M059J (cell line): ENCODE results near the gene KREMEN1. TPM values are rescaled to one million over a fixed set of nuclear protein-coding genes. Genes with fewer than 3 reads are reported as not detected.

Experiments
- DNase-seq: peaks from one replicate; pipeline ENCODE4 v3.0.0-alpha.2; 2012; ENCODE audit warnings: low read depth
- total RNA-seq: library from RNA; depleted of rRNA; stranded (reverse); fragments of >200 nt; shearing (Covaris generic); gene quantifications from 2 replicates; pipeline ENCODE4 v1.2.3, GENCODE V29; 2014

KREMEN1 gene
- total RNA-seq, 1 experiment from 2014 or later = 3.7 TPM

DNA sequence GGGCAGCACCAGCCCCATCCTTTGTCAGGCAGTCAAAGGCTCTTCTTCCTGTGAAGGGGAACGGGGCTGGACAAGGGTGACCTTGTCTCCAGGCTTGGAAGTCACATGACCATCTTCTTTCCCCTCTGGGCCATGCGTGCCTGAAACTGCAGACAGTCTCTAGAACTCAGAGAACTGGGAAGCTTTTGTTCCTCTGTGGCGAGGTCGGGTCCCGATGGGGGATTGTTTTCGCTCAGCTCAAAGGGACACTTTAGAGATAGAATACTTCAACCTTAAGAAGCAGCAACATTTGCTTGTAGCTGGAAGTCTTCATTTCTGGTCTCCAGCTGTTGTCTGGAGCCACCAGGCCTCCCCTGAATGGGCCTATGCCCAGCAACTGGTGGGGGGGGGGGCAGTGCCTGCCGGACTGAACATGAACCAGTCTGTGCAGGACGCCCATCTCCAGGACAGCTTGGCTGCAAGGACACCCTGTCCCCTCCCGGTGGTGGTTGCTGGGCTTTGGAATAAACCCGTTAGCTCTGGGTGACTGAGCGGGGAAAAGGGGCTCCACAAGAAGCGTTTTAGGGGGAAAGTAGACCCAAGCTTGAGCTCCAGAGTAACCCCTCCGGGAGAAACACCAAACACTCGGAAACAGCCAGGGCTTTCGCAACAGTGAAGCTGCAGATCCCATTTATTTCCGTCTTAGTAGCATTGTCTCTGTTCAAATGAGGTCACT, 77.2 kb downstream of the KREMEN1 start:
- no peak for DNase-seq

DNA sequence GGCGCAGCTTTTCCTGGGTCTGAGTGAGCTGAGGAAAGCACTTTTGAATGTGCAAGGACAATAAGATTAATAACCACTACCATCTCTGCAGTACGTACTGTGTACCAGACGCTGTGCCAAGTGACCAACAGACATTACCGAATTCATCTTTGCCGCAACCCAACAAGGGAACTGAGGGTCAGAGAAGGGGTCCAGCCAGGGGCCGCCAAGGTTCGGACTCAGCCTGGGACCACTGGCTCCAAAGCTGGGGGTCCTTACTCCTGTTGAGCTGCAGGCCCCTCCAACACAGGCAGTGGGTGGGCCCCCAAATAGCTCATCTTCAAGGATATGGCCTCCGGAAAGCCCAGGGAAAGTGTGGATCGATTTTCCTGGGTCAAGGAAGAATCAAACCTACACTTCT, 77.9 kb downstream of the KREMEN1 start:
- DNase-seq = no peak

DNA sequence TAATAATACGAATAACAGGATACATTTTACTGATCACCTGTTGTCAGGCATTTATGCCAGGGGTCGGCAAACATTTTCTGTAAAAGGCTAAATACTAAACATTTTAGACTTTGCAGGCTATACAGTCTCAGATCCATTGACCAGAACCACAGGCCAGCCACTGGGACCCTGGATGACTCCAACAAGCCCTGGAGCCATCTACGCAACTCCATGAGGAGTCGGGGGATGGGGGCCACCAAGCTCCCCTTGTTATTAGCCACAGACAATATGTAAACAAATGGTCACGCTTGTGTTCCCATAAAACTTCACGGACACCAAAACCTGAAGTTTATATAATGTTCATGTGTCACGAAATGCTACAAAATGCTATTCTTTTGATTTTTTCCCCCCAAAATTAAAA, 78.5 kb downstream of the KREMEN1 start:
- no peak for DNase-seq

DNA sequence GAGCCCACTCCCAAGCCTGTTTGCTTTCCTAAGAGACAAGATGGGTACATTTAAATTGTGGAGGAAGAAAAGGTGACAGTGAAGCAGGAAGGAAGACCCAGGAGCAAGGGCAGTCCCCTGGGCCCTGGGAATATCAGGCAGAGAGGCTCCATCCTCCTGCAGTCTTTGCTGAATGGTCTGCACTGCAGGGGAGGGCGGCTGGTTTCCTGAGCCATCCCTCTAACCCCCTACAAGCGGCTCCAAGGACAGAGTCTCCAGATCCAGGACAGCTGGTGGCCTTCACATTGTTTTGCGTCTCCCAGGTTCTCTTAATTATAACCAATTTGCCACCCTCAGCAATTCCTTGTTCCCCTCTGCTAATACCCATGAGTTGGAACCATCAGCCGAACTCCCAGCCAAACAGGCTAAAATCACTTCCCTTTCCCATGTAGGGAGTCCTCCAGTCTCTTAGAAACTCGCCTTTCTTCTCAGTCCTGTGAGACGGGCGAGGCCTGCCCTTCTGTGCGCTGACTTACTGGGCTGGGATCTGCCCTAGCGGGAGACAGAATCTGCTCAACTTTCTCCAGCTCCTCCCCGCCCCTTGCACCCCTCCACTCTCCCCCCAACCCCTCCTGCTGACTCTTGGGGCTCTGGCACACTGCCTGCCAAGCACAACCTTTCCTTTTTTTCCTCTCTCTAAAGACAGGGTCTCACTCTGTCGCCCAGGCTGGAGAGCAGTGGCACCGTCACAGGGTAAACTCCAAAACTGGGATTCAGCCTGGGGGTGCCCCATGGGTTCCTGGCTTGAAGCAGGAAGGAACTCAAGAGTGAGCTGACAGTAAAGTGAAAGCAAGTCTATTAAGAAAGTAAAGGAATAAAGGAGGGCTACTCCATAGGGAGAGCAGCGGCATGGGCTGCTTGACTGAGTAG, 79.5 kb downstream of the KREMEN1 start:
- no peak for DNase-seq

DNA sequence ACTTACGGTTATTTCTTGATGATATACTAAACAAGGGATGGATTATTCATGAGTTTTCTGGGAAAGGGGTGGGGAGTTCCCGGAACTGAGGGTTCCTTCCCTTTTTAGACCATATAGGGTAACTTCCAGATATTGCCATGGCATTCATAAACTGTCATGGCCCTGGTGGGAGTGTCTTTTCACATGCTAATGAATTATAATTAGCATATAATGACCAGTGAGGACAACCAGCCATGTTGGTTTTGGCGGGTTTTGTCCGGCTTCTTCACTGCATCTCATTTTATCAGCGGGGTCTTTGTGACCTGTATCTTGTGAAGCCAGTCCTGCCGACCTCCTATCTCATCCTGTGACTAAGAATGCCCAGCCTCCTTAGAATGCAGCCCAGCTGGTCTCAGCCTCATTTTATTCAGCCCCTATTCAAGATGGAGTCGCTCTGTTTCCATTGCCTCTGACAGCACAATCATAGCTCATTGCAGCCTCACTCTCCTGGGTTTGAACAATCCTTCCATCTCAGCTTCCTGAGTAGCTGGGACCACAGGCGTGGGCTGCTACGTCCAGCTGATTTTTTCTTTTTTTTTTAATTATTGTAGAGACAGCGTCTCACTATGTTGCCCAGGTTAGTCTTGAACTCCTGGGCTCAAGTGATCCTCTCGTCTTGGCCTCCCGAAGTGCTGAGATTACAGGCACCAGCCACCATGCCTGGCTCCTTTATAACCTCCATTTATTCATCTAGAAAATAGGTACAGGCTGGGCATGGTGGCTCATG, 80.3 kb downstream of the KREMEN1 start:
- DNase-seq = no peak

DNA sequence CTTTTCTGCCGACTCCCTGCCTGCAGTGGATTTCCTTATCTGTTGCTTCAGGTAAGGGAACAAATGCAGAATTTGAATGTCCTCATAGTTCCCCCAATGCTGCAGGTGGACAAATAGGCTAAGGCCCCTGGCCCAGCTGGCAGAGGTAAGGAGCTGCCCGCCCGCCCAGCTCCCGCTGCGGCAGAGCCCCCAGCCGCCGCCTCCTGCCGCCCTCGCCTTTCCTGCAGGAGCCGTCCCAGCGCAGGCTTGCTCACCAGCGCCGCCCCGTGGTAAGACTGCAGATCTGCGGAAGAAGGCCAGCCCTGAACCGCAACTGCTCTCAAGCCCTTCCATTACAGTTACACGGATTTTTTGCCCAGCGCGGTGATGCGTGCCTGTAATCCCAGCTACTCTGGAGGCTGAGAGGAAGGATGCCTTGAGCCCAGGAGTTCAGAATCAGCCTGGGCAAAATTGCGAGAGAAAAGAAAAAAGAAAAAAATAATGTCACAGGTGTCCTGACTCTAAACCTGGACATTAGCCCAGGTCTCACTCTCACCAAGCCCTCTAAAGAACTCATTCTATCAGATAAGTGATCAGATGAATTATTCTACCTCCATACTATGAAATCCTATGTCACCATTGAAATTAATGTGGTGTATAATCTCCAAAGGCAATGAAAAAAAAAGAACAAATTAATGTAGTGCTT, 81.7 kb downstream of the KREMEN1 start:
- DNase-seq = peak; percentile 43

DNA sequence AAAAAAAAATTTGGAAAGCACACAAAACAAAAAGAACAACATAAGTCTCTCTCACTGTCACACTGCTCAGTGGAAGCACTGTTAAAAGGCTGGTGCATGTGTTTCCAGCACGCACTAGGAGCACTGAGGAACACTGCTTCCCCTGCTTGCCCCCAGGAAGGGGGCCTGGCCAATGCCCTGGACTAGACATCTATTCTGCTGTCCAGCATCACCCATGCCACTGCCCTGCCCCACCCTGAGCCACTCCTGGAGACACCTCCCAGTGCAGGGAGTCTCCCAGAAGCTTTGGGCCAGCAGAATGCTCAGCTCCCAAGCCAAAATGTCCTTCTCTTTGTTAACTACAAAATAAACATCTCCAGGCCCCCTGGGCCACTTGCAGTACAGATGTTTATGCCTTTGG, 83.1 kb downstream of the KREMEN1 start:
- no peak for DNase-seq

DNA sequence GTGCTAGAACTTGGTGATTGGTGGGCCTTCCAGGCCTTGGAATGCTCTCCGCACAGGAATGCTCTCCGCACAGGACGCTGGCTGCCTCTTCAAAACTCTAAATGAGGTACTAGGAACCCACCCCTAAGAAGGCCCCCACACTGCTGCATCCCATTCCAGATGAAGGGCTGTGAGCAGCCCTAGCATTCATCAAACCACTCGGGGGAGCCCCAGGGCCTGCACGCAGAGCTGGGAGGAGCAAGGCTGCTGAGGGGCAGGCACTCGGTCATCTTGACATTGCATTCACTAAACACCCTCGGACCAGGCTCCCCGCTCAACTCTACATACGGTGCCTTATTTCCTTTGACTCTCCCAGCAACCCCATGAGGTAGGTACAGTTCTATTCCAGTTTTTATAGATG, 83.7 kb downstream of the KREMEN1 start:
- DNase-seq = no peak

DNA sequence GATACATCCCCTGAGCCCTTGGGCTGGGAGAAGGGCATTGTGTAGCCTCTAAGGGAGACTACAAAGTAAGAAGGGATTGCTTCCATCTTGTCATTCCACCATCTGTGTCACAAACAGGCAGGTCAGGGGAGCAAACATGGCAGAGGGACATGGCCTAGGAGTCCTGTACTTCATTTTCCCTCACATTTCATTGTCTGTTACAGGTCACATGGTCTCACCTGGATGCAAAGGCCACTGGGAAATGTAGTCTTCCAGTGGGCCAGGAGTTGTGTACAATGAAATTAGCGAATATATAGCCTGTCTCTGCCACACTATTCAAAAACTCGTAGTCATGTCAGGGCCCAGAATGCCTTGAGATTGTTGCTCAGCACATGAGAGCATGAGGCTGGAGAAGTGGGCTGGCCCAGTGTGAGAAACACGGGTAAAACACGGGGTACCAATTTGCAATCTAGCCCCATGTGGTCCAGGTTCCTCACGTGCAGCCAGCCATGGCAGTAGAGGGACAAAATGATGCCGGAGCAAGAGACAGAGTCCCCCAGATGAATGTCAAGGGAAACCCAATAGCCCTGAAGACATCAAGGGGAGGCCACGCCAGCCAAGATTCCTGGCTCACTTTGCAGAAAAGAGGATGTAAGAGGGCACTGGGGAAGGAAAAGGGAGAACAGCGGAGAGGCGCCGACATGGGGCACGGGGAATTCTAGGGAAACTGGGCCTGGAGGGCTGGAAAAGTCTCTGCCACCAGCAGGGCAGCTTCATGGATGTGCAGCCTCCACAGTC, 85.1 kb downstream of the KREMEN1 start:
- DNase-seq = peak; percentile 7

DNA sequence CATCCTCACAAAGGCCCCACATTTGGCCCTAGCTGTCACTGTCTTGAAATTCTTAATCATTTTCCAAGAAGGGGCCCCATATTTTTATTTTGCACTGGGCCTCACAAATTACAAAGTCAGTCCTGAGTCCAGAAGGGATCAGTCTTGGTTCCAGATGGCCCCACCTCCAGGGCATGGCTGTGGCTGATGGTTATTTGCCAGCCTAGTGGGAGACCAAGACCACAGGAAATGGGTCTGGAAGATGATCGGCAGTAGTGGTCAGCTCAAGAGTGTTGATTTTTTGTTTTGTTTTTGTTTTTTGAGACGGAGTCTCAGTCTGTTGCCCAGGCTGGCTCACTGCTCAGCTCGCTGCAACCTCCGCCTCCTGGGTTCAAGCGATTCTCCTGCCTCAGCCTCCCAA, 85.7 kb downstream of the KREMEN1 start:
- DNase-seq = peak; percentile 34

DNA sequence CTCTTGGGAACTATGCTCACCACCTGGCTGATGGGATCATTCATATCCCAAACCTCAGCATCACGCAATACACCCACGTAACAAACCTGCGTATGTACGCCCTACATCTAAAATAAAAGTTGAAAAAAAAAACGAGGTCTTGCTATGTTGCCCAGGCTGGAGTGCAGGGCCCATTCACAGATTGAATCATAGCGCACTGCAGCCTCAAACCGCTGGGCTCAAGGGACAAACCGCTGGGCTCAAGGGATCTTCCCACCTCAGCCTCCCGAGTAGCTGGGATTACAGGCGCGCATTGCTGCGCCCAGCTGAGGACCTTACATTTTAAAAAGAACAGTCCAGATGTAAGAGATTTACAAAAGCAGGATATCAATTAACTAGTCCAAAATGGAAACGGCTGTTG, 91.0 kb downstream of the KREMEN1 start:
- no peak for DNase-seq

DNA sequence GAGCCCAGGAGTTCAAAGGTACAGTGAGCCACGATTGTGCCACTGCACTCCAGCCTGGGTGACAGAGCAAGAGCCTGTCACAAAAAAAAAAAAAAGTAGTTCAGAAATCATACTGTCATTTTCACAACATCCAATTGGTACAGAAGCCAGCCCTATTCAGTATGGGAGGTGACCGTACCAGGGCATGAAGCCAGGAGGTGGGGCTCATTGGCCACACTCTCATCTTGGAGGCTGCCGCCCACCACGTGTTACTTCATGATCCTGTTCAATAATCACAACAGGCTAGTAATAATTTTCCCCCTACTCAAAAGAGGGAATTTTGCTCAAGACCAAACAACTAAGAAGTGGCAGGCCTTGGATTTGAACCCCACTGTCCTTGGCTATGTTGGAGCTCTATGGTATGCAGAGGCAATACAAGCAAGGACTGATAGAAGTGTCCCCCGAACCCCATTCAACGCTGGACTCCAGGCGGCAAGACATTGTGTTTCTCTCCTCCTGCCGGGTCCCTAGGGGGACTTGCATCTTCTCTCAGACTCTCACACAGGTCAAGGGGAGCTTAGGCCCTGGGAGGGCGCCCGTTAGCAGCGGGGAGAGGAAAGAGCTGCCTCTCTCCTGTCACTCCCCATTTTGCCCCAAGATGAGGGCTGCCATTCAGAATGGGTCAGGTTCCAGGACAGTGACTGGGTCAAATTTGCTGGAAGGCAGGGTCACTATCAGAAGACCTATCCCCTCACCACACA, 92.7 kb downstream of the KREMEN1 start:
- DNase-seq = no peak

DNA sequence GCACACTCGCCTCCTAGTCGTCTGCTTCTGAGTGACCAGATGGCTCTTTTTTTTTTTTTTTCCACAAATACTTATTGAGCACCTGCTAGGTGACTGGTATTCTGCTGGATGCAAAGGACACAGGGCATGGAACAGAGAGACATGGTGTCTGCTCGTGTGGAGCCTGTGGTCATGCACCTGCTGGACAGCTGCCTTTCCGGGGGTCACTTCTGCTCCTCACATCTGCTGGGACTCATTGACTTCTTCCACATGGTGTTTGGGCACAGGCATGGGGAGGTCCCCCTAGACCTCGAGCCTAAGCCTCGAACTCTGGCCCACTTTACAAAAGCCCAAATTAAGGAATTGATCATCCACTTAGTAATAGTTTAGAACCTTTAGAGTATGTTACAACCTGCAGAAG, 93.3 kb downstream of the KREMEN1 start:
- no peak for DNase-seq

DNA sequence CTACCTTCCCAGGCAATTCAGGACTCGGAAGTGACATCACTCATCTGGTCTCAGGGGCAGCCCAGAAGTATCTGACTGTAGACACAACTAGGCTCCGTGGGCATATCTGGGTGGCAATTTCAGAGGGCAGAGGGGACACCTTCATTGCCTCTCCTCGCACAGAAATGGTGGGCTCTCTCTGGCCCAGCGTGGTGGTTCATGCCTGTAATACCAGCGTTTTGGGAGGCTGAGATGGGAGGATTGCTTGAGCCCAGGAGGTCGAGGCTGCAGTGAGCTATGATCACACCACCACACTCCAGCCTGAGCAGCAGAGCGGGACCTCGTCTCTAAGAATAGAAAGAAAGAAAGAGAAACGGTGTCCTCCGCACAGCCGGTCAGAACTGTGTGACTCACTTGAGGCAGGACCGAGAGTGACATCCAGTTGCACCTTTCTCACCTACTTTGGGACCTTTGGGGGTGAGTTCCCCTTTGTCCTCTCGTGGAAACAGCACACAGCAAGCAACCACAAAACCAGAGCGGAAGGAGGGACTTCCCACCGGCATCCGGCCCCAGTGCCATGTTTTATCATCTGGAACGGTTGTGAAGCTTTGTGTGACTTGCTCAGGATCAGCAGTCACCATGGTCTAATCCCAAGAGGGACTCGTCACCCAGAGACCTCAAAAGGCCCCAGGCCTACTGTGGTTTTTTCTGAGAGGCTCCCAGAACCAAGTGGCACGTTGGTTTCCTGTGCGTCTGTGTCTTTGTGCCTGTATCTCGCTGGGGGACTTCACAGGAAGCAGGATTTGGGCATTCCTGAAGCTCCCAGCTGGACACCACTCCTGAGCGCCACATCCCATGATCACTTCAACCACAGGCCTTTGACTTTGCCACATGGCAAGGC, 94.4 kb downstream of the KREMEN1 start:
- peak; percentile 48 for DNase-seq

DNA sequence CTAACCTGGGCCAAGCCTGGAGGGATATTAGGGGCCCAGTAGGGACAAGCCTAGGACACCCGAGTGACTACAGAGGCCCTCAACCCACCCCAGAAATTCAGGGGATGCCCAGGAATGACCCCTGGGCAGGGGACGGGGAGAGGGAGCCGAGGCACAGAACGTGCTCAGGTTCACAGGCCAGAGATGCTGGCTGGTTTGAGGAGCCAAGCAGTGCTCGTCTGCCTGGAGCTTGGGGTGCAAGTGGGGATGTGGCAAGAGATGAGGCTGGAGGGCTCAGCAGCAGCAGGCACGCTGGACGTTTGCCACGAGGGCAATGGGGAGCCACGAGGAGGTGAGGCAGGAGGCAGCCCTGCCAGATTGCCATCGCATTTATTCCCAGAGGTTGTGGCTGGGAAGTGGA, 98.9 kb downstream of the KREMEN1 start:
- DNase-seq = no peak

DNA sequence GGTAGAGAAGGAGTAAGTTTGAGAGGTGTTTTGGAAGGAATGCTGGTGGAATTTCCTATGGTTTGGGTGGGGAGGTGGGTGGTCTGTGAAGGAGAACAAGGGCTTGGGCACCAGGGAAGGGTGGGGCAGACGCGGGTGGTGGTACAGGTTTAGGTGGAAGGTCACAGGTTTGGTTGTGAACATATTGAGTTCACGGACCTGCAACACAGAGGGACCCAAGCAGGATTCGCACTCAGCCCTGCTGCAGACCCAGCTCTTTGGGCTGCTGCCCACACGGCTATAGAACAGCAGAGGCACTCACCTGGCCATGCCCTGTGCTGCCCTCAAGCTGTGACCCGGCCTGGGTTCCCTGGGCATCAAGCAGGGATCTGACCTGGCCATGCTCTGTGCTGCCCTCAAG, 99.4 kb downstream of the KREMEN1 start:
- DNase-seq = no peak

DNA sequence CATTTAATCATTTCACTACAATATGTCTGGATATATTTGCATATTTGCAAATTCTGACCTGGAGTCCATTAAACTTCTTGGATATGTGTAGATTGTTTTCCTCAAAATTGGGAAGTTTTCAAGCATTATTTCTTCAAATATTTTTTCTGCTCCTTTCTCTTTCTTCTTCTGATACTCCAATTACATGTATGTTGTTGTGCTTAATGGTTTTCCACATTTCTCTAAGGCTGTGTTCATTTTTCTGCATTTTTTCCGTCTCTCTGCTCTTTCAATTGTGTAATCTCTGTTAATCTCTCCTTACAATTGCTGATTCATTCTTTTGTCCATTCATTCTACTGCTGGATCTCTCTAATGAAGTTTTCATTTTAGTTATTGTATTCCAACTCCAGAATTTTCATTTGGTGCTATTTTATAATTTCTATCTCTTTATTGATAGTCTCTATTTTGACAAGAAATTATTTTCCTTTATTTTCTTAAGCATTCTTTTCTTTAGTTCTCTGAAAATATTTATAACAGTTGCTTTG, 102.5 kb downstream of the KREMEN1 start:
- DNase-seq = no peak

DNA sequence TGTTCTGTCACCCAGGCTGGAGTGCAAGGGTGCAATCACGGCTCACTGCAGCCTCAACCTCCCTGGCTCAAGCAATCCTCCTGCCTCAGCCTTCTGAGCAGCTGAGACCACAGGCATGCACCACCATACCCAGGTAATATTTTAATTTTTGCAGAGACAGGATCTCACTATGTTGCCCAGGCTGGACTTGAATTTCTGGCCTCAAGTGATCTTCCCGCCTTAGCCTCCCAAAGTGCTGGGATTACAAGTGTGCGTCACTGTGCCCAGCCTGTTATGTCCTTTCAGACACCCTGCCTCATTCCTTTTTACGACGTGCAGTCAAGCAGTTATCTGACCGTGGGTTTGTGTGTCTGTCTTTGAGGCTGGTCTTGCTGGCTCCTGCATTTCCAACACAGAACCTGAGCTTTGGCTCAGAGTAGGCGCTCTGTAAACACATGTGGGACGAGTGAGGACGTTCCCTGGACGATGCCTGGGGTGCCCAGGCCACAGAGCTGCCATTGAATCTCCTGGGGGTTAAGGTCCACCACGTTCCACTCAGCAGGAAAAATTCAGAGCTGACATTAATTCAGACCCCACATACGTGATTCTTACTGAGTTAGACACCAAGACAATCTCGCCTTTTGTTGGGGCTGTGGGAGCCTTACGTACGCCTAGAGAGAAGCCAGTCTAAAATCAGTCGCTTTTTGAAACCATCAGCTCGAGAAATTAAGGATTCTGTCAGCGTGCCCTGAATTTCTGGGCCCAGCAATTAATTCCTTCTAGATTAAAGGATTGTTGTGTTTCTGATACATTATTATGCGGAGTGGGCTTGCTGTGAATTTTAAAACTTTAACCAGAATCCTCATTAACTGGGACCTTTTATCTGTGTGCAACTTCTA, 111.4 kb downstream of the KREMEN1 start:
- no peak for DNase-seq
